B cell (primary cell): Measurements from ENCODE around the gene SMOC1. TPM values are rescaled to one million over a fixed set of nuclear protein-coding genes. Genes with fewer than 3 reads are reported as not detected.

ENCODE experiments used
- ATAC-seq: fragments of 200-7000 bp; cut with Tn5 transposase; one replicate; pipeline ENCODE4 v1.10.0; 2021; ENCODE audit warnings: low read depth, mild to moderate bottlenecking, moderate number of reproducible peaks, moderate library complexity
- CTCF ChIA-PET: fragments of 350-600 bp; sonication (Branson Sonifier 250); formaldehyde crosslinking; loops from one replicate; lab custom pipeline; 2021; ENCODE audit warnings: antibody characterized with exemption, inconsistent platforms; lab: Charles Lee
- POLR2A ChIA-PET: fragments of 350-600 bp; sonication (Branson Sonifier 250); formaldehyde crosslinking; loops from one replicate; lab custom pipeline; 2021; ENCODE audit warnings: antibody characterized with exemption; lab: Charles Lee
- DNase-seq: peaks from one replicate; pipeline ENCODE4 v3.0.0; 2013
- H2AFZ ChIP-seq: 2 replicates; pipeline ENCODE4 v1.6.1; 2012; ENCODE audit warnings: mild to moderate bottlenecking, low read depth, low read length; ENCODE audit not compliant: insufficient read depth, poor library complexity, severe bottlenecking
- H3K27ac ChIP-seq, 2 donors: 1 replicate in 1 of 2; 2 replicates in 1 of 2; pipeline ENCODE4 v1.5.1; 2012 to 2013; ENCODE audit warnings: low read length in 2 of 2, mild to moderate bottlenecking in 2 of 2, moderate library complexity in 1 of 2
- H3K27me3 ChIP-seq, 4 experiments: fragments of 200-600 bp in 1 of 4; sonication (generic) in 1 of 4; replicated peaks in 1 of 4; 1 replicate in 2 of 4; 2 replicates in 2 of 4; pipeline versions ENCODE4 v1.6.1 to v1.7.0; 2013 to 2016; ENCODE audit warnings: low read length in 3 of 4, mild to moderate bottlenecking in 2 of 4, mixed read lengths in 1 of 4, moderate library complexity in 1 of 4; ENCODE audit not compliant: insufficient read depth in 4 of 4, control insufficient read depth in 3 of 4; ENCODE audit errors: control extremely low read depth in 1 of 4
- H3K36me3 ChIP-seq, 2 experiments: replicated peaks in 1 of 2; 1 replicate in 1 of 2; 2 replicates in 1 of 2; pipeline versions ENCODE4 v1.6.1 to v1.7.1; 2013; ENCODE audit warnings: low read length in 1 of 2; ENCODE audit not compliant: insufficient read depth in 2 of 2, control insufficient read depth in 1 of 2; ENCODE audit errors: control extremely low read depth in 1 of 2, extremely low read depth in 1 of 2
- H3K4me1 ChIP-seq, 2 donors: fragments of 200-600 bp in 1 of 2; sonication (generic) in 1 of 2; 1 replicate in 1 of 2; 2 replicates in 1 of 2; pipeline versions ENCODE4 v1.5.1 to v1.6.1; 2013 to 2017; ENCODE audit warnings: low read length in 2 of 2; ENCODE audit not compliant: control insufficient read depth in 2 of 2, insufficient read depth in 2 of 2
- H3K4me2 ChIP-seq: replicated peaks from 2 replicates; pipeline ENCODE3; 2012; ENCODE audit warnings: mild to moderate bottlenecking, low read depth, low read length; ENCODE audit not compliant: poor library complexity, severe bottlenecking
- H3K4me3 ChIP-seq, 5 experiments: fragments of 200-600 bp in 1 of 5; sonication (generic) in 1 of 5; 1 replicate in 3 of 5; 2 replicates in 2 of 5; pipeline versions ENCODE4 v1.5.1 to v1.7.0; 2011 to 2016; ENCODE audit warnings: low read length in 4 of 5, mild to moderate bottlenecking in 4 of 5, low read depth in 2 of 5, control low read depth in 1 of 5, moderate library complexity in 1 of 5; ENCODE audit not compliant: insufficient read depth in 1 of 5; ENCODE audit errors: control extremely low read depth in 1 of 5, extremely low read depth in 1 of 5
- H3K79me2 ChIP-seq: fragments of 200-600 bp; sonication (generic); one replicate; pipeline ENCODE4 v1.6.0; 2016; ENCODE audit warnings: low read length; ENCODE audit not compliant: control insufficient read depth, insufficient read depth
- H3K9ac ChIP-seq: fragments of 200-600 bp; sonication (generic); 2 replicates; pipeline ENCODE4 v1.6.1; 2017; ENCODE audit warnings: mild to moderate bottlenecking, low read length, moderate library complexity
- H3K9me3 ChIP-seq, 3 donors: one replicate each; pipeline versions ENCODE4 v1.6.1 to v1.7.1; 2013; ENCODE audit warnings: low read length in 2 of 3; ENCODE audit not compliant: control insufficient read depth in 2 of 3, insufficient read depth in 1 of 3; ENCODE audit errors: control extremely low read depth in 1 of 3
- H4K20me1 ChIP-seq: 2 replicates; pipeline ENCODE4 v1.6.0; 2012; ENCODE audit warnings: mild to moderate bottlenecking, low read length; ENCODE audit not compliant: insufficient read depth, control insufficient read depth, poor library complexity, severe bottlenecking
- H3K27ac Mint-ChIP-seq: one replicate; pipeline ENCODE4 v1.8.0; 2021; ENCODE audit warnings: mixed read lengths
- H3K27me3 Mint-ChIP-seq: one replicate; pipeline ENCODE4 v1.8.0; 2021; ENCODE audit warnings: mixed read lengths
- H3K4me1 Mint-ChIP-seq: one replicate; pipeline ENCODE4 v1.8.0; 2021; ENCODE audit warnings: mixed read lengths
- H3K4me3 Mint-ChIP-seq: one replicate; pipeline ENCODE4 v1.8.0; 2021; ENCODE audit warnings: mixed read lengths
- H3K9me3 Mint-ChIP-seq: one replicate; pipeline ENCODE4 v1.8.0; 2022; ENCODE audit warnings: mixed read lengths; ENCODE audit not compliant: insufficient read depth
- CTCF ChIP-seq: fragments of 200-600 bp; IDR thresholded peaks from one replicate; pipeline ENCODE4 v1.8.0; 2022; ENCODE audit warnings: antibody characterized with exemption, mild to moderate bottlenecking
- EZH2 ChIP-seq: IDR thresholded peaks from 2 replicates; pipeline ENCODE4 v1.6.1; 2012; ENCODE audit warnings: borderline replicate concordance, low read depth, mild to moderate bottlenecking, moderate library complexity, low read length; ENCODE audit not compliant: insufficient read depth, poor library complexity, severe bottlenecking
- WGBS: methylation state at CpG from one replicate; pipeline ENCODE4 v1.1.5; 2013; ENCODE audit warnings: missing lambda C conversion rate; ENCODE audit not compliant: insufficient coverage; 5-methylcytosine and 5-hydroxymethylcytosine counted together
- intact Hi-C: fragments of 100-400 bp; cut with micrococcal nuclease; formaldehyde crosslinking; loops from one replicate; pipeline ENCODE4 v1.10.0; 2022
- polyA plus RNA-seq: library from polyadenylated mRNA; depleted of rRNA; stranded (reverse); fragments of >200 nt; gene quantifications from 2 replicates; pipeline ENCODE4 v1.2.3, GENCODE V29; 2012
- total RNA-seq, 2 donors: library from RNA; stranded (reverse); fragments of 120-200 nt in 1 of 2; gene quantifications; 1 replicate in 1 of 2; 2 replicates in 1 of 2; pipeline versions ENCODE4 v1.2.3 to v1.2.4, GENCODE V29; 2013 to 2022

Gene SMOC1
- total and polyA plus RNA-seq, 2 donors (not counting 1 experiment from before 2014, with no cell fraction given) = 0.04 to 0.84 TPM

- WGBS = no CpG with 5 or more reads among the region's 3 CpGs
- no peaks in the 10 kb centered on the region for H3K36me3 ChIP-seq
- no peak overlapping the region for H3K4me3 ChIP-seq
- no peak overlapping the region for H3K4me2 ChIP-seq
- no peaks in the 10 kb centered on the region for H3K79me2 ChIP-seq
- no peaks in the 10 kb centered on the region for H3K9me3 ChIP-seq
- no peaks in the 10 kb centered on the region for H3K27me3 ChIP-seq
- ChIA-PET POLR2A (no interaction called here), CTCF (no interaction called here)
- no peak overlapping the region for H3K9ac ChIP-seq
- H4K20me1 ChIP-seq = no peaks in the 10 kb centered on the region
- Mint-ChIP-seq H3K27me3 (peaks cover 27% of the 10 kb centered on the region), H3K27ac (no peak overlapping the region), H3K4me1 (no peaks in the 10 kb centered on the region), H3K9me3 (no peaks in the 10 kb centered on the region), H3K4me3 (no peak overlapping the region)
- H2AFZ ChIP-seq = no peak overlapping the region
- H3K27ac ChIP-seq = no peak overlapping the region
- ATAC-seq (no peak), DNase-seq (no peak)
- TF ChIP-seq CTCF (no peak), EZH2 (no peak)
- intact Hi-C loops = no loop called here
- no peaks in the 10 kb centered on the region for H3K4me1 ChIP-seq
These were observed 168.5 kb downstream of the SMOC1 start for GRCh38 chr14:70047598-70048312.

GRCh38 chr14:70048313-70048654, 169.1 kb downstream of the SMOC1 start:
- no peak overlapping the region for H3K9ac ChIP-seq
- no peak overlapping the region for H3K4me2 ChIP-seq
- intact Hi-C loops = no loop called here
- POLR2A ChIA-PET = no interaction called here
- H3K4me1 Mint-ChIP-seq = no peaks in the 10 kb centered on the region
- CTCF ChIA-PET = no interaction called here
- no peak overlapping the region for H3K4me3 Mint-ChIP-seq
- DNase-seq = no peak
- H3K9me3 Mint-ChIP-seq = no peaks in the 10 kb centered on the region
- H3K36me3 ChIP-seq = no peaks in the 10 kb centered on the region
- no peak overlapping the region for H3K27ac Mint-ChIP-seq
- no CpG with 5 or more reads among the region's 1 CpG for WGBS
- no peak overlapping the region for H3K4me3 ChIP-seq
- ATAC-seq = no peak
- no peak overlapping the region for H3K27ac ChIP-seq
- TF ChIP-seq CTCF = no peak
- no peak for TF ChIP-seq EZH2
- no peaks in the 10 kb centered on the region for H3K27me3 ChIP-seq
- H3K4me1 ChIP-seq = no peaks in the 10 kb centered on the region
- no peaks in the 10 kb centered on the region for H4K20me1 ChIP-seq
- H3K9me3 ChIP-seq = no peaks in the 10 kb centered on the region
- H2AFZ ChIP-seq = no peak overlapping the region
- no peaks in the 10 kb centered on the region for H3K79me2 ChIP-seq
- H3K27me3 Mint-ChIP-seq = peaks cover 22% of the 10 kb centered on the region
